ENCODE results near the gene REM1. TPM values are rescaled to one million over a fixed set of nuclear protein-coding genes. Genes with fewer than 3 reads are reported as not detected.

The REM1 gene
- total RNA-seq, 1 experiment from 2014 or later: not detected

DNA sequence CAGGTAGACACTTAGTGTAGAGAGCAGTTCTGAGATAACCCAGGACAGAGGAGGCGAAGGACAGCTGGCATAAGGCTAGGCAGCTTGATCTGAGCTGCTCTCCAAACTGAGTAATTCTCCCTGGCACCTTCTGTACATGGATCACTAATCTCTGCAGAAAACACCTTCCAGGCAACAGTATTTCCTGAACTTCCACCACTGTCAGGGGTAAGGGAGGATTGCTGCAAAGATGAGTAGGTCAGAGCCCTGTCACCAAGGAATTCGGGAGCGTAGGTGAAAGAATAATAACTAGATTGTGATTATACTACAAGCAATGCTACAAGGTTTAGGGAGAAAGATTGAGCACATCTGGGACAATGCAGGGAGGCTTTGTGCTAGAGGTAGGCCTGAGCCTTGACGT lies 41.1 kb downstream of the REM1 start:
- TSS peak; percentile 78 for BruUV-seq (replicated peaks)
- DNase-seq (ENCODE audit: low read depth, low spot score): no peak
- intact Hi-C loops (cut with micrococcal nuclease; ENCODE audit: unreplicated experiment): no loop called here
- TF ChIP-seq TCF7L2 (IDR thresholded peaks at IDR 0.05; ENCODE audit: low read depth, low read length) (no peak), SIN3A (IDR thresholded peaks at IDR 0.05; ENCODE audit: borderline replicate concordance, insufficient read depth, low read depth, low read length) (no peak), POLR2AphosphoS5 (IDR thresholded peaks at IDR 0.05; ENCODE audit: low read depth, low read length) (no peak)
- TF ChIP-seq, protein P1, sequence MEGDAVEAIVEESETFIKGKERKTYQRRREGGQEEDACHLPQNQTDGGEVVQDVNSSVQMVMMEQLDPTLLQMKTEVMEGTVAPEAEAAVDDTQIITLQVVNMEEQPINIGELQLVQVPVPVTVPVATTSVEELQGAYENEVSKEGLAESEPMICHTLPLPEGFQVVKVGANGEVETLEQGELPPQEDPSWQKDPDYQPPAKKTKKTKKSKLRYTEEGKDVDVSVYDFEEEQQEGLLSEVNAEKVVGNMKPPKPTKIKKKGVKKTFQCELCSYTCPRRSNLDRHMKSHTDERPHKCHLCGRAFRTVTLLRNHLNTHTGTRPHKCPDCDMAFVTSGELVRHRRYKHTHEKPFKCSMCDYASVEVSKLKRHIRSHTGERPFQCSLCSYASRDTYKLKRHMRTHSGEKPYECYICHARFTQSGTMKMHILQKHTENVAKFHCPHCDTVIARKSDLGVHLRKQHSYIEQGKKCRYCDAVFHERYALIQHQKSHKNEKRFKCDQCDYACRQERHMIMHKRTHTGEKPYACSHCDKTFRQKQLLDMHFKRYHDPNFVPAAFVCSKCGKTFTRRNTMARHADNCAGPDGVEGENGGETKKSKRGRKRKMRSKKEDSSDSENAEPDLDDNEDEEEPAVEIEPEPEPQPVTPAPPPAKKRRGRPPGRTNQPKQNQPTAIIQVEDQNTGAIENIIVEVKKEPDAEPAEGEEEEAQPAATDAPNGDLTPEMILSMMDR (IDR thresholded peaks at IDR 0.05): no peak
- TF ChIP-seq, protein P2, sequence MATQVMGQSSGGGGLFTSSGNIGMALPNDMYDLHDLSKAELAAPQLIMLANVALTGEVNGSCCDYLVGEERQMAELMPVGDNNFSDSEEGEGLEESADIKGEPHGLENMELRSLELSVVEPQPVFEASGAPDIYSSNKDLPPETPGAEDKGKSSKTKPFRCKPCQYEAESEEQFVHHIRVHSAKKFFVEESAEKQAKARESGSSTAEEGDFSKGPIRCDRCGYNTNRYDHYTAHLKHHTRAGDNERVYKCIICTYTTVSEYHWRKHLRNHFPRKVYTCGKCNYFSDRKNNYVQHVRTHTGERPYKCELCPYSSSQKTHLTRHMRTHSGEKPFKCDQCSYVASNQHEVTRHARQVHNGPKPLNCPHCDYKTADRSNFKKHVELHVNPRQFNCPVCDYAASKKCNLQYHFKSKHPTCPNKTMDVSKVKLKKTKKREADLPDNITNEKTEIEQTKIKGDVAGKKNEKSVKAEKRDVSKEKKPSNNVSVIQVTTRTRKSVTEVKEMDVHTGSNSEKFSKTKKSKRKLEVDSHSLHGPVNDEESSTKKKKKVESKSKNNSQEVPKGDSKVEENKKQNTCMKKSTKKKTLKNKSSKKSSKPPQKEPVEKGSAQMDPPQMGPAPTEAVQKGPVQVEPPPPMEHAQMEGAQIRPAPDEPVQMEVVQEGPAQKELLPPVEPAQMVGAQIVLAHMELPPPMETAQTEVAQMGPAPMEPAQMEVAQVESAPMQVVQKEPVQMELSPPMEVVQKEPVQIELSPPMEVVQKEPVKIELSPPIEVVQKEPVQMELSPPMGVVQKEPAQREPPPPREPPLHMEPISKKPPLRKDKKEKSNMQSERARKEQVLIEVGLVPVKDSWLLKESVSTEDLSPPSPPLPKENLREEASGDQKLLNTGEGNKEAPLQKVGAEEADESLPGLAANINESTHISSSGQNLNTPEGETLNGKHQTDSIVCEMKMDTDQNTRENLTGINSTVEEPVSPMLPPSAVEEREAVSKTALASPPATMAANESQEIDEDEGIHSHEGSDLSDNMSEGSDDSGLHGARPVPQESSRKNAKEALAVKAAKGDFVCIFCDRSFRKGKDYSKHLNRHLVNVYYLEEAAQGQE (IDR thresholded peaks at IDR 0.05; ENCODE audit: insufficient read depth in 1 of 2, low read depth in 2 of 2, low read length in 1 of 2): no peak
- no peaks in the 10 kb centered on the region for H3K27me3 ChIP-seq (ENCODE audit: control insufficient read depth, insufficient read depth, low read length)
- peaks cover 27% of the 10 kb centered on the region for H3K4me1 ChIP-seq (ENCODE audit: control insufficient read depth, insufficient read depth, low read length)
- ATAC-seq: no peak
- in situ Hi-C loops (cut with HindIII; ENCODE audit: low pct_unique_long_range_greater_than_20kb, low sequenced_read_pairs): no loop called here
- ChIA-PET POLR2A (no interaction called here), CTCF (no interaction called here)
- peak overlapping the region in 1 of 2 experiments; percentile 70; a peak in 2 of 4 replicates for H3K4me3 ChIP-seq (ENCODE audit: low read depth in 2 of 2, low read length in 2 of 2)
- H3K9me3 ChIP-seq (ENCODE audit: control insufficient read depth, insufficient read depth, low read depth, low read length): no peaks in the 10 kb centered on the region
- H3K27ac ChIP-seq (ENCODE audit: low read length): peak overlapping the region; percentile 90
- H3K36me3 ChIP-seq (ENCODE audit: control insufficient read depth, insufficient read depth, low read length): no peaks in the 10 kb centered on the region; the same call in 1 of the 2 replicates

DNA sequence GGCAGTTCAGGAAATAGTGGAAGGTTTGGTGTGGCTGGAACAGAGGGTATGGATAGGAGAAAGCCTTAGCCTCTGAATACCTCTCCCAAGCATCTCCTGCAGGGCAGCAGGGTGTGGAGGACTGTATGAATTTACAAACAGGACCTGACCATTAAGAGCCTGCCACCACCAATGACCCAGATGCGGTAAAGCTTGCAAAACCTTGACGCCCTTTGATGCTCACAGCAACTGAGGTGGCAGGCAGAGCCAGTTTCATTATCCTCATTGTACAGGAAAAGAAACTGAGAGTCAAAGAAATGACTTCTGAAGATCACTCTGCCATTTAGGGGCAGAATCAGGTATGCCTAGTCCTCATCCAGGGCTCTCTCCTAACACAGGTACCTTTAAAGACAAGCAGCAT lies 41.6 kb downstream of the REM1 start:
- intact Hi-C loops (cut with micrococcal nuclease; ENCODE audit: unreplicated experiment): no loop called here
- DNase-seq (ENCODE audit: low read depth, low spot score) (no peak), ATAC-seq (no peak)
- in situ Hi-C loops (cut with HindIII; ENCODE audit: low pct_unique_long_range_greater_than_20kb, low sequenced_read_pairs): no loop called here
- H3K27me3 ChIP-seq (ENCODE audit: control insufficient read depth, insufficient read depth, low read length): no peaks in the 10 kb centered on the region
- no peaks in the 10 kb centered on the region for H3K9me3 ChIP-seq (ENCODE audit: control insufficient read depth, insufficient read depth, low read depth, low read length)
- peak overlapping the region in 1 of 2 experiments; percentile 70; a peak in 2 of 4 replicates for H3K4me3 ChIP-seq (ENCODE audit: low read depth in 2 of 2, low read length in 2 of 2)
- ChIA-PET CTCF (no interaction called here), POLR2A (no interaction called here)
- H3K4me1 ChIP-seq (ENCODE audit: control insufficient read depth, insufficient read depth, low read length): peaks cover 27% of the 10 kb centered on the region
- BruUV-seq (replicated peaks): no TSS peak
- peak overlapping the region; percentile 90 for H3K27ac ChIP-seq (ENCODE audit: low read length)
- no peaks in the 10 kb centered on the region; the same call in 1 of the 2 replicates for H3K36me3 ChIP-seq (ENCODE audit: control insufficient read depth, insufficient read depth, low read length)
- TF ChIP-seq SIN3A (IDR thresholded peaks at IDR 0.05; ENCODE audit: borderline replicate concordance, insufficient read depth, low read depth, low read length) (no peak), POLR2AphosphoS5 (IDR thresholded peaks at IDR 0.05; ENCODE audit: low read depth, low read length) (no peak), TCF7L2 (IDR thresholded peaks at IDR 0.05; ENCODE audit: low read depth, low read length) (no peak)
- TF ChIP-seq, protein P2 (IDR thresholded peaks at IDR 0.05; ENCODE audit: insufficient read depth in 1 of 2, low read depth in 2 of 2, low read length in 1 of 2): no peak
- TF ChIP-seq, protein P1 (IDR thresholded peaks at IDR 0.05): no peak

Measured in Panc1 (cell line).